H9 (cell line): ENCODE measurements around the gene DUS4L. TPM values are rescaled to one million over a fixed set of nuclear protein-coding genes. Genes with fewer than 3 reads are reported as not detected.

ENCODE experiments used
- DNase-seq: peaks from one replicate; pipeline ENCODE4 v3.0.0-alpha.2; 2017
- H2AFZ ChIP-seq: one replicate; pipeline ENCODE4 v1.6.1; 2013; ENCODE audit warnings: mild to moderate bottlenecking, low read length, control low read depth, moderate library complexity
- H2AK5ac ChIP-seq: 2 replicates; pipeline ENCODE4 v1.6.1; 2013; ENCODE audit warnings: low read length, control low read depth, mixed read lengths; ENCODE audit not compliant: insufficient read length
- H2BK120ac ChIP-seq: one replicate; pipeline ENCODE4 v1.6.1; 2013; ENCODE audit warnings: low read depth, mild to moderate bottlenecking, low read length, control low read depth, inconsistent platforms; ENCODE audit not compliant: poor library complexity, severe bottlenecking
- H2BK12ac ChIP-seq: 2 replicates; pipeline ENCODE4 v1.6.1; 2013; ENCODE audit warnings: low read length, control low read depth, mixed read lengths, low read depth; ENCODE audit not compliant: insufficient read length
- H2BK15ac ChIP-seq: 2 replicates; pipeline ENCODE4 v1.6.1; 2013; ENCODE audit warnings: low read depth, low read length, control low read depth
- H2BK20ac ChIP-seq: one replicate; pipeline ENCODE4 v1.6.1; 2013; ENCODE audit warnings: low read depth, mild to moderate bottlenecking, low read length, control low read depth, inconsistent platforms; ENCODE audit not compliant: poor library complexity, severe bottlenecking
- H2BK5ac ChIP-seq: 2 replicates; pipeline ENCODE4 v1.6.1; 2013; ENCODE audit warnings: low read length, control low read depth, mixed read lengths; ENCODE audit not compliant: insufficient read length
- H3K14ac ChIP-seq: 2 replicates; pipeline ENCODE4 v1.6.1; 2013; ENCODE audit warnings: low read length, control low read depth; ENCODE audit not compliant: insufficient read depth
- H3K18ac ChIP-seq: 2 replicates; pipeline ENCODE4 v1.6.1; 2013; ENCODE audit warnings: low read depth, mild to moderate bottlenecking, mixed read lengths, low read length, control low read depth; ENCODE audit not compliant: insufficient read length
- H3K23ac ChIP-seq: 2 replicates; pipeline ENCODE4 v1.6.1; 2013; ENCODE audit warnings: low read length, control low read depth, mixed read lengths, low read depth; ENCODE audit not compliant: insufficient read length
- H3K23me2 ChIP-seq: 2 replicates; pipeline ENCODE4 v1.6.1; 2013; ENCODE audit warnings: low read depth, mild to moderate bottlenecking, mixed read lengths, low read length, control low read depth; ENCODE audit not compliant: insufficient read length, poor library complexity, severe bottlenecking
- H3K27ac ChIP-seq: 2 replicates; pipeline ENCODE4 v1.5.1; 2013; ENCODE audit warnings: low read length, control low read depth, mixed read lengths, low read depth; ENCODE audit not compliant: insufficient read length
- H3K27me3 ChIP-seq: 2 replicates; pipeline ENCODE4 v1.6.1; 2013; ENCODE audit warnings: low read length, control low read depth, inconsistent platforms; ENCODE audit not compliant: insufficient read depth
- H3K4ac ChIP-seq: 2 replicates; pipeline ENCODE4 v1.6.1; 2013; ENCODE audit warnings: low read depth, mild to moderate bottlenecking, control low read depth, inconsistent platforms, low read length, moderate library complexity
- H3K4me1 ChIP-seq: 2 replicates; pipeline ENCODE4 v1.6.1; 2013; ENCODE audit warnings: low read length, control low read depth, inconsistent platforms; ENCODE audit not compliant: insufficient read depth
- H3K4me2 ChIP-seq: 2 replicates; pipeline ENCODE4 v1.6.1; 2013; ENCODE audit warnings: low read length, control low read depth, mixed read lengths; ENCODE audit not compliant: insufficient read length, insufficient read depth
- H3K56ac ChIP-seq: 2 replicates; pipeline ENCODE4 v1.6.1; 2013; ENCODE audit warnings: low read depth, mild to moderate bottlenecking, mixed read lengths, low read length, control low read depth; ENCODE audit not compliant: insufficient read length
- H3K79me1 ChIP-seq: 2 replicates; pipeline ENCODE4 v1.6.1; 2013; ENCODE audit warnings: low read depth, mild to moderate bottlenecking, moderate library complexity, low read length, control low read depth, inconsistent platforms; ENCODE audit not compliant: insufficient read depth, poor library complexity, severe bottlenecking
- H3K79me2 ChIP-seq: 2 replicates; pipeline ENCODE4 v1.6.1; 2013; ENCODE audit warnings: low read length, control low read depth, inconsistent platforms; ENCODE audit not compliant: insufficient read depth
- H3K9ac ChIP-seq: 2 replicates; pipeline ENCODE4 v1.6.1; 2013; ENCODE audit warnings: low read length, control low read depth, mixed read lengths; ENCODE audit not compliant: insufficient read length; ENCODE audit errors: extremely low read depth
- H3K9me3 ChIP-seq: one replicate; pipeline ENCODE4 v1.6.1; 2013; ENCODE audit warnings: low read depth, low read length, inconsistent platforms; ENCODE audit not compliant: control insufficient read depth
- H3T11ph ChIP-seq: one replicate; pipeline ENCODE4 v1.6.1; 2013; ENCODE audit warnings: mild to moderate bottlenecking, low read length, control low read depth, inconsistent platforms
- H4K20me1 ChIP-seq: one replicate; pipeline ENCODE4 v1.6.1; 2013; ENCODE audit not compliant: control insufficient read depth, insufficient read length, insufficient read depth
- H4K5ac ChIP-seq: 2 replicates; pipeline ENCODE4 v1.6.1; 2013; ENCODE audit warnings: low read depth, mild to moderate bottlenecking, mixed read lengths, low read length, control low read depth; ENCODE audit not compliant: insufficient read length
- H4K8ac ChIP-seq: replicated peaks from 2 replicates; pipeline ENCODE4 v1.6.1; 2013; ENCODE audit warnings: low read length, control low read depth, mixed read lengths, low read depth; ENCODE audit not compliant: insufficient read length
- H4K91ac ChIP-seq: 2 replicates; pipeline ENCODE4 v1.6.1; 2013; ENCODE audit warnings: low read depth, mild to moderate bottlenecking, moderate library complexity, mixed read lengths, low read length, control low read depth; ENCODE audit not compliant: insufficient read length
- H3K27ac Mint-ChIP-seq, 3 experiments: 2 replicates in 2 of 3; 3 replicates in 1 of 3; pipeline ENCODE4 v1.8.0; 2020 to 2021; ENCODE audit warnings: mixed read lengths in 3 of 3, mild to moderate bottlenecking in 1 of 3, moderate library complexity in 1 of 3
- H3K27me3 Mint-ChIP-seq: 2 replicates; pipeline ENCODE4 v1.8.0; 2021; ENCODE audit warnings: low read depth, mild to moderate bottlenecking, moderate library complexity, mixed read lengths
- H3K36me3 Mint-ChIP-seq, 3 experiments: 2 replicates in 2 of 3; 3 replicates in 1 of 3; pipeline ENCODE4 v1.8.0; 2020 to 2021; ENCODE audit warnings: low read depth in 3 of 3, mixed read lengths in 3 of 3; ENCODE audit not compliant: insufficient read depth in 1 of 3
- H3K4me1 Mint-ChIP-seq, 2 experiments: 2 replicates each; pipeline ENCODE4 v1.8.0; 2020; ENCODE audit warnings: mixed read lengths in 2 of 2
- H3K4me3 Mint-ChIP-seq, 2 experiments: 2 replicates in 1 of 2; 3 replicates in 1 of 2; pipeline ENCODE4 v1.8.0; 2020 to 2021; ENCODE audit warnings: mild to moderate bottlenecking in 2 of 2, mixed read lengths in 2 of 2, moderate library complexity in 1 of 2
- H3K9me3 Mint-ChIP-seq, 2 experiments: 2 replicates in 1 of 2; 3 replicates in 1 of 2; pipeline ENCODE4 v1.8.0; 2020; ENCODE audit warnings: mild to moderate bottlenecking in 2 of 2, mixed read lengths in 2 of 2, moderate library complexity in 1 of 2
- WGBS: extraction: QIAGEN DNeasy Blood & Tissue Kit; methylation state at CpG from one replicate; pipeline ENCODE4 v1.1.7; 2013; ENCODE audit warnings: missing lambda C conversion rate, low lambda C conversion rate, mixed read lengths; ENCODE audit not compliant: insufficient read length; ENCODE audit errors: extremely low coverage; 5-methylcytosine and 5-hydroxymethylcytosine counted together
- total RNA-seq: library from RNA; stranded (reverse); gene quantifications from 2 replicates; pipeline ENCODE4 v1.2.1, GENCODE V29; 2021
- TF ChIP-seq, protein P1 (sequence below): fragments of 200-600 bp; sonication (generic); conservative IDR thresholded peaks from 3 replicates; pipeline ENCODE4 v1.8.0; 2021; ENCODE audit warnings: antibody characterized with exemption, mild to moderate bottlenecking

The DUS4L gene
- total RNA-seq, 1 experiment from 2014 or later: 10.8 TPM

DNA sequence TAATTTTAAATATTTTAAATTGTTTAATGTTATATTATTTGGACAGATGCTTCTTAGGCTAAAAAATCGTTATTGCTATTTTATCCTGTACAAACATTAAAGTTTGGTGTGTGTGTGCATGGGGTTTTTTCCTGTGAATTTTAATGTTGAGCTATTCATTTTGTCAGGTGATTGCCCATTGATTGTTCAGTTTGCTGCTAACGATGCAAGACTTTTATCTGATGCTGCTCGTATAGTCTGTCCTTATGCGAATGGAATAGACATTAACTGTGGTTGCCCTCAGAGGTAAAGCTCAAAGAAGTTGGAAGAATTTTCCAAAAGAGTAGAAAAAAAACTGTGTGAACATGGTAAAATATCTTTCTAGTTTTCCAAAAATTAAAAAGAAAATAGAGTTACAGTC is 9.8 kb downstream of the DUS4L start:
- Histone ChIP-seq H2BK120ac (no peak overlapping the region), H4K8ac (no peak overlapping the region)
- no CpG with 5 or more reads among the region's 4 CpGs for WGBS

More for the DNA sequence above, 9.8 kb downstream of the DUS4L start:
- H3K36me3 Mint-ChIP-seq: peaks cover 6 to 25% (median 14%) of the 10 kb centered on the region in 3 experiments
- Histone ChIP-seq H3K9me3 (no peaks in the 10 kb centered on the region), H3K4me2 (no peak overlapping the region), H2AFZ (no peak overlapping the region), H2BK15ac (no peak overlapping the region), H3K27ac (no peak overlapping the region), H3K9ac (no peak overlapping the region), H3K4me1 (no peaks in the 10 kb centered on the region), H4K5ac (no peak overlapping the region), H3K23ac (no peak overlapping the region), H3K27me3 (no peaks in the 10 kb centered on the region), H3T11ph (no peak overlapping the region), H3K79me1 (no peaks in the 10 kb centered on the region), H2BK5ac (no peak overlapping the region), H2BK12ac (no peak overlapping the region), H3K56ac (no peak overlapping the region), H3K4ac (no peak overlapping the region), H2BK20ac (no peak overlapping the region), H4K20me1 (no peaks in the 10 kb centered on the region), H3K18ac (no peak overlapping the region), H3K23me2 (no peaks in the 10 kb centered on the region), H3K14ac (no peak overlapping the region), H4K91ac (no peak overlapping the region), H3K79me2 (no peaks in the 10 kb centered on the region), H2AK5ac (no peak overlapping the region)
- H3K27ac Mint-ChIP-seq: no peak overlapping the region
- no peak for DNase-seq
- no peaks in the 10 kb centered on the region for H3K27me3 Mint-ChIP-seq
- H3K4me3 Mint-ChIP-seq: no peak overlapping the region
- TF ChIP-seq, protein P1, sequence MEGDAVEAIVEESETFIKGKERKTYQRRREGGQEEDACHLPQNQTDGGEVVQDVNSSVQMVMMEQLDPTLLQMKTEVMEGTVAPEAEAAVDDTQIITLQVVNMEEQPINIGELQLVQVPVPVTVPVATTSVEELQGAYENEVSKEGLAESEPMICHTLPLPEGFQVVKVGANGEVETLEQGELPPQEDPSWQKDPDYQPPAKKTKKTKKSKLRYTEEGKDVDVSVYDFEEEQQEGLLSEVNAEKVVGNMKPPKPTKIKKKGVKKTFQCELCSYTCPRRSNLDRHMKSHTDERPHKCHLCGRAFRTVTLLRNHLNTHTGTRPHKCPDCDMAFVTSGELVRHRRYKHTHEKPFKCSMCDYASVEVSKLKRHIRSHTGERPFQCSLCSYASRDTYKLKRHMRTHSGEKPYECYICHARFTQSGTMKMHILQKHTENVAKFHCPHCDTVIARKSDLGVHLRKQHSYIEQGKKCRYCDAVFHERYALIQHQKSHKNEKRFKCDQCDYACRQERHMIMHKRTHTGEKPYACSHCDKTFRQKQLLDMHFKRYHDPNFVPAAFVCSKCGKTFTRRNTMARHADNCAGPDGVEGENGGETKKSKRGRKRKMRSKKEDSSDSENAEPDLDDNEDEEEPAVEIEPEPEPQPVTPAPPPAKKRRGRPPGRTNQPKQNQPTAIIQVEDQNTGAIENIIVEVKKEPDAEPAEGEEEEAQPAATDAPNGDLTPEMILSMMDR: no peak
- H3K9me3 Mint-ChIP-seq: no peaks in the 10 kb centered on the region
- H3K4me1 Mint-ChIP-seq: no peaks in the 10 kb centered on the region
